Caco-2 (cell line): ENCODE results near the gene GAD1. TPM values are rescaled to one million over a fixed set of nuclear protein-coding genes. Genes with fewer than 3 reads are reported as not detected.

Experiments
- BruUV-seq: library from RNA; stranded (reverse); fragments of 400-500 nt; replicated peaks from 2 replicates; lab custom pipeline; 2021; lab: Mats Ljungman, UMichigan
- CTCF ChIA-PET: fragments of 300-600 bp; sonication (Branson Sonifier 250); formaldehyde crosslinking; loops from one replicate; lab custom pipeline; 2022; ENCODE audit warnings: antibody characterized with exemption; lab: Charles Lee
- POLR2A ChIA-PET: fragments of 300-600 bp; sonication (Branson Sonifier 250); formaldehyde crosslinking; loops from one replicate; lab custom pipeline; 2022; ENCODE audit warnings: antibody characterized with exemption; lab: Charles Lee
- DNase-seq, 2 experiments: peaks; one replicate each; pipeline versions ENCODE4 v3.0.0 to v3.0.0-alpha.2; 2020 to 2022
- H3K27me3 ChIP-seq: replicated peaks from 2 replicates; pipeline ENCODE4 v1.6.0; 2011; ENCODE audit warnings: low read length; ENCODE audit not compliant: control insufficient read depth, insufficient read depth
- H3K36me3 ChIP-seq: 2 replicates; pipeline ENCODE4 v1.5.1; 2011; ENCODE audit warnings: low read length; ENCODE audit not compliant: control insufficient read depth, insufficient read depth
- H3K4me1 ChIP-seq: fragments of 250-450 bp; sonication (Bioruptor Pico); 2 replicates; pipeline ENCODE4 v1.5.1; 2020; ENCODE audit warnings: mild to moderate bottlenecking
- H3K4me3 ChIP-seq: 2 replicates; pipeline ENCODE4 v1.5.1; 2011; ENCODE audit warnings: low read depth, mild to moderate bottlenecking, control low read depth, low read length
- H3K9me3 ChIP-seq: fragments of 250-450 bp; sonication (Bioruptor Pico); 2 replicates; pipeline ENCODE4 v1.5.1; 2020; ENCODE audit warnings: mild to moderate bottlenecking, moderate library complexity
- H3K27ac Mint-ChIP-seq: one replicate; pipeline ENCODE4 v1.8.0; 2022; ENCODE audit warnings: mixed read lengths; ENCODE audit not compliant: unreplicated experiment
- H3K27me3 Mint-ChIP-seq: one replicate; pipeline ENCODE4 v1.8.0; 2022; ENCODE audit warnings: mixed read lengths; ENCODE audit not compliant: insufficient read depth, unreplicated experiment
- H3K36me3 Mint-ChIP-seq: one replicate; pipeline ENCODE4 v1.8.0; 2022; ENCODE audit warnings: mild to moderate bottlenecking, mixed read lengths; ENCODE audit not compliant: insufficient read depth, unreplicated experiment
- H3K4me1 Mint-ChIP-seq: one replicate; pipeline ENCODE4 v1.8.0; 2022; ENCODE audit warnings: low read depth, mixed read lengths; ENCODE audit not compliant: unreplicated experiment
- H3K4me3 Mint-ChIP-seq: one replicate; pipeline ENCODE4 v1.8.0; 2022; ENCODE audit warnings: mild to moderate bottlenecking, moderate library complexity, mixed read lengths; ENCODE audit not compliant: unreplicated experiment
- H3K9me3 Mint-ChIP-seq: one replicate; pipeline ENCODE4 v1.8.0; 2022; ENCODE audit warnings: mixed read lengths; ENCODE audit not compliant: unreplicated experiment
- CTCF ChIP-seq, 2 experiments: fragments of 200-600 bp in 1 of 2; IDR thresholded peaks; 1 replicate in 1 of 2; 2 replicates in 1 of 2; pipeline versions ENCODE4 v1.5.1 to v1.8.0; 2011 to 2022; ENCODE audit warnings: antibody characterized with exemption in 1 of 2, control low read depth in 1 of 2, inconsistent platforms in 1 of 2, low read depth in 1 of 2, low read length in 1 of 2, mild to moderate bottlenecking in 1 of 2, moderate library complexity in 1 of 2; ENCODE audit not compliant: insufficient read depth in 1 of 2, severe bottlenecking in 1 of 2, unreplicated experiment in 1 of 2
- intact Hi-C: fragments of 100-400 bp; cut with micrococcal nuclease; formaldehyde crosslinking; loops from one replicate; pipeline ENCODE4 v1.10.0; 2022; ENCODE audit not compliant: unreplicated experiment
- total RNA-seq: library from RNA; stranded (reverse); gene quantifications from 2 replicates; pipeline ENCODE4 v1.2.3, GENCODE V29; 2022

Gene GAD1
- total RNA-seq, 1 experiment from 2014 or later: 14.7 TPM

- TF ChIP-seq CTCF (IDR thresholded peaks at IDR 0.05; ENCODE audit: insufficient read depth in 1 of 2, low read depth in 1 of 2, low read length in 1 of 2, severe bottlenecking in 1 of 2, unreplicated experiment in 1 of 2): no peak
- DNase-seq: no peak
- Mint-ChIP-seq H3K36me3 (peaks cover 7% of the 10 kb centered on the region), H3K4me3 (peak overlapping the region; percentile 3), H3K27ac (no peak overlapping the region), H3K27me3 (peaks cover 5% of the 10 kb centered on the region), H3K9me3 (no peaks in the 10 kb centered on the region), H3K4me1 (peaks cover 7% of the 10 kb centered on the region)
- 0 out of 2 replicates have a peak, but pooled peaks cover 3% of the 10 kb centered on the region for H3K4me1 ChIP-seq
- ChIA-PET POLR2A (no interaction called here), CTCF (no interaction called here)
- H3K36me3 ChIP-seq: no peaks in the 10 kb centered on the region
- intact Hi-C loops: no loop called here
- no TSS peak for BruUV-seq
- H3K4me3 ChIP-seq: no peak overlapping the region
- no peaks in the 10 kb centered on the region for H3K9me3 ChIP-seq
- H3K27me3 ChIP-seq: no peaks in the 10 kb centered on the region
Observed at GRCh38 chr2:170820757-170821530, 4.3 kb downstream of the GAD1 start.

DNA sequence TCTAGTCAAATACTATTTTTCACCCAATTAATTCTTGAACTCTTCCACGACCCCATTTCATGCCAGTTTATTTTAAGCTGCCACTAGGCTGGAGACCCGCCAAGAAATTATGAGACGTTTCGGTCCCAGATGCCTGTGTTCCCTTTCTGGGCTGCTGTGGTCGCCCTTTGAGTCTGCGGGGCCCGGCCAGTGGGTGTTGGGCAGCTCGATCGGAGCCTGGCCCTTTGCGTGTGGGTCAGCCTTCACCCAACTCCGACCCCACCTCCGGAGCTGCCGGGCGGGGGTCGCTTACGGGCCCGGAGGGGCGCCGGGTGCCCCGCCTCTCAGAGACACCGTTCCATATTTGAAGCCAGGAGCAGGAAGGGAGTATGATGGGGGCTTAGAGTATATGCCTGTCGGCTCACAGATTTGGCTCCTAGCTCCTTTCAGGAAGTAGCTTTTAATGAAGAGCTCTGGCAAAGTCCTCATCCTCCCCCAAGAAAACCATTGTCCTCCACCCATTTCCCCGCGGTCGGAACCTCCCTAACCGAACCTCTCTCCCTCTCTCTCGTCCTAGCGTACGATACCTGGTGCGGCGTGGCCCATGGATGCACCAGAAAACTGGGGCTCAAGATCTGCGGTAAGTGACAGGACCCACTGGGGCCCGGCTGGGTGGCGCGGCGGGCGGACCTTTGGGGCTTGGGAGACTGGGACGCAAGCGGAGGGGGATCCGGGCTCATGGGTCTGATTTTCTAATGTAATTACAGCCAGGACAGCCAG is 5.0 kb downstream of the GAD1 start:
- Histone ChIP-seq H3K9me3 (no peaks in the 10 kb centered on the region), H3K36me3 (no peaks in the 10 kb centered on the region; the same call in 1 of the 2 replicates), H3K4me1 (no peaks in the 10 kb centered on the region), H3K27me3 (no peaks in the 10 kb centered on the region), H3K4me3 (no peak overlapping the region)
- POLR2A ChIA-PET: no interaction called here
- Mint-ChIP-seq H3K27me3 (peaks cover 5% of the 10 kb centered on the region), H3K4me3 (no peak overlapping the region), H3K9me3 (no peaks in the 10 kb centered on the region), H3K4me1 (peaks cover 7% of the 10 kb centered on the region), H3K36me3 (peaks cover 7% of the 10 kb centered on the region), H3K27ac (no peak overlapping the region)
- no TSS peak for BruUV-seq
- DNase-seq: no peak
- intact Hi-C loops: no loop called here
- no peak for TF ChIP-seq CTCF (IDR thresholded peaks at IDR 0.05; ENCODE audit: insufficient read depth in 1 of 2, low read depth in 1 of 2, low read length in 1 of 2, severe bottlenecking in 1 of 2, unreplicated experiment in 1 of 2)
- CTCF ChIA-PET: no interaction called here

DNA sequence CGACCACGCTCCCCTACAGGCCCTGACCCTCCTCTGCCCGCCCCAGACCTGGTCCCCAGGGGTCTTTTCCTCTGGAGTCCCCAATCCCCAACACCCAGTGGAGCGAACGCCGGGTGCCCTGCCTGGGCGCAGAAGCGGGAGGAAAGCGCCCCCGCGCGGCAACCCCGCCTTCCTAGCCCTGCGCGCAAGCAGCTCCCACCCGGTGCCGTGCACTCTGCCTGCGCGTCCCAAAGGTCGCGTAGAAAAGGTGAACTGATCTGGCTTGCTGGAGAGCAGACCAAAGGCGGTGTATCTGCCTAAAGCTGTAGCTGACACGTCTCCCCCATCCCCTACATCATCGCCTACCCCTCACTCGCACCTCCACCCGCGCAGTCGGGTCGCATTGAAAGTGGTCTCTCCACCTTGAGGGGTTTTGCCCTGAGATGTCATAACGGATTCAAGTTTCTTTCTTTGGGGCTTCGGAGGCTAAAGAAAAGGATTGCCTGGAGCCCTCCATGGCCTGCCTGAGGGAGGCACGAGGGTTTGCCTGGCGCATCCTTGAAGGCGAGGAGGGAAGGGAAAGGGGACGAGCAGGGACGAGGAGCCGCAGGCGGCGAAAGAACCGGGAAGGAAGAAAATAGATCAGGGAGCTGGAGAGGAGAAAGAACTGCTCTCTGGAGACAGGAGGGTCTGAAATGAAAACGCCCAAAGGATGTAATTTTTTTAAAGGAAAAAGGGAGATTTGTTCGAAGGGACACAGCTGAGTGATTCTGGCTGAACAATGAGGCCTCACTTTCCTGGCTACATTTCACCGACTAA is 5.8 kb downstream of the GAD1 start:
- Histone ChIP-seq H3K9me3 (no peaks in the 10 kb centered on the region), H3K4me3 (no peak overlapping the region), H3K4me1 (no peaks in the 10 kb centered on the region), H3K36me3 (no peaks in the 10 kb centered on the region; the same call in 1 of the 2 replicates), H3K27me3 (no peaks in the 10 kb centered on the region)
- intact Hi-C loops: no loop called here
- Mint-ChIP-seq H3K27me3 (peaks cover 5% of the 10 kb centered on the region), H3K27ac (no peak overlapping the region), H3K9me3 (no peaks in the 10 kb centered on the region), H3K4me3 (no peak overlapping the region), H3K36me3 (peaks cover 7% of the 10 kb centered on the region), H3K4me1 (peaks cover 7% of the 10 kb centered on the region)
- no peak for DNase-seq
- no peak for TF ChIP-seq CTCF (IDR thresholded peaks at IDR 0.05; ENCODE audit: insufficient read depth in 1 of 2, low read depth in 1 of 2, low read length in 1 of 2, severe bottlenecking in 1 of 2, unreplicated experiment in 1 of 2)
- ChIA-PET CTCF (no interaction called here), POLR2A (no interaction called here)
- no TSS peak for BruUV-seq
